ENCODE results near the gene PKNOX2. TPM values are rescaled to one million over a fixed set of nuclear protein-coding genes. Genes with fewer than 3 reads are reported as not detected.

The PKNOX2 gene
- total and polyA plus RNA-seq, 2 of the 8 experiments (the other 6 are each of a cell fraction or from before 2014, with no cell fraction given) = 2.0 TPM

GRCh38 chr11:125251214-125251545, 86.6 kb downstream of the PKNOX2 start:
- Histone ChIP-seq H3K4ac (replicated peaks; ENCODE audit: insufficient read length, low read depth, low read length) (no peak overlapping the region), H3K18ac (ENCODE audit: extremely low read depth, low read length) (no peak overlapping the region), H3K79me2 (ENCODE audit: control insufficient read depth in 1 of 2, insufficient read depth in 2 of 2, low read length in 2 of 2) (no peaks in the 10 kb centered on the region), H3K9ac (replicated peaks in 1 of 4; ENCODE audit: extremely low read depth in 1 of 4, low read depth in 3 of 4, low read length in 3 of 4) (no peak overlapping the region), H3K4me3 (ENCODE audit: extremely low read depth in 1 of 4, insufficient read depth in 2 of 4, low read depth in 3 of 4, low read length in 4 of 4) (no peak overlapping the region), H2BK20ac (ENCODE audit: low read length) (no peak overlapping the region), H4K20me1 (replicated peaks in 1 of 2; ENCODE audit: control insufficient read depth in 1 of 2, insufficient read depth in 2 of 2, low read length in 2 of 2) (no peaks in the 10 kb centered on the region), H3K27ac (ENCODE audit: low read depth, low read length) (no peak overlapping the region), H3K23ac (ENCODE audit: insufficient read length) (no peak overlapping the region), H4K8ac (ENCODE audit: extremely low read depth, insufficient read depth, low read length) (no peak overlapping the region), H3K27me3 (replicated peaks in 1 of 4; ENCODE audit: control insufficient read depth in 3 of 4, extremely low read depth in 1 of 4, insufficient read depth in 3 of 4, low read length in 3 of 4) (no peaks in the 10 kb centered on the region; a peak in 1 of 7 replicates), H4K91ac (replicated peaks; ENCODE audit: insufficient read length, low read length) (no peak overlapping the region), H3K79me1 (ENCODE audit: low read depth, low read length) (peaks cover 2% of the 10 kb centered on the region; the same call in 1 of the 2 replicates), H3K14ac (ENCODE audit: insufficient read length) (no peak overlapping the region), H3K4me1 (replicated peaks in 1 of 4; ENCODE audit: control insufficient read depth in 3 of 4, insufficient read depth in 4 of 4, low read length in 3 of 4) (peaks cover 0 to 13% (median 2%) of the 10 kb centered on the region in 4 experiments; a peak in 2 of 7 replicates), H3K36me3 (ENCODE audit: control insufficient read depth in 2 of 4, insufficient read depth in 4 of 4, low read length in 3 of 4) (no peaks in the 10 kb centered on the region; a peak in 1 of 8 replicates), H2AK5ac (ENCODE audit: low read depth, low read length) (no peak overlapping the region), H2BK12ac (ENCODE audit: low read depth, low read length) (no peak overlapping the region), H2BK15ac (ENCODE audit: low read length) (no peak overlapping the region), H3K56ac (replicated peaks; ENCODE audit: insufficient read length, low read depth, low read length) (no peak overlapping the region), H3K4me2 (ENCODE audit: insufficient read depth in 1 of 2, low read depth in 2 of 2, low read length in 2 of 2) (no peak overlapping the region), H4K5ac (ENCODE audit: insufficient read length, low read depth, low read length) (no peak overlapping the region), H3K23me2 (ENCODE audit: low read depth, low read length) (no peaks in the 10 kb centered on the region), H2BK5ac (ENCODE audit: low read depth, low read length) (no peak overlapping the region), H2AFZ (ENCODE audit: low read length) (no peak overlapping the region), H3K9me3 (ENCODE audit: insufficient read depth in 2 of 2, low read depth in 1 of 2, low read length in 1 of 2) (no peaks in the 10 kb centered on the region), H2BK120ac (replicated peaks; ENCODE audit: low read depth, low read length) (no peak overlapping the region)
- ChIA-PET POLR2A (ENCODE audit: partially characterized antibody) (interaction anchor here (1.2 to 1.9 kb wide), 2 partner anchors 11 to 95 kb away, joined by 3 to 5 read pairs; no protein-coding TSS in a partner anchor), CTCF (ENCODE audit: partially characterized antibody) (interaction anchor here (0.8 to 5.9 kb wide), 15 partner anchors 12 to 181 kb away, joined by 3 to 29 read pairs (median 3); partner anchors contain the start of gene PKNOX2)
- DNase-seq (ENCODE audit: low read depth in 1 of 2, low spot score in 2 of 2) (no peak), FAIRE-seq (no peak)
- TF ChIP-seq TEAD4 (IDR thresholded peaks at IDR 0.05; ENCODE audit: low read depth, low read length) (no peak), RFX5 (IDR thresholded peaks at IDR 0.05; ENCODE audit: borderline replicate concordance, low read depth, low read length) (no peak), TAF7 (optimal IDR thresholded peaks at IDR 0.05; ENCODE audit: borderline replicate concordance, low read depth, low read length) (no peak), YY1 (IDR thresholded peaks at IDR 0.05; ENCODE audit: low read depth, low read length) (no peak)
- 88% methylated on average over 5 of the region's 5 CpGs; no CpG with 5 or more reads in 1 of the 2 experiments for WGBS, 2 experiments (ENCODE audit: extremely low coverage in 1 of 2, insufficient coverage in 1 of 2, insufficient read length in 1 of 2, insufficient replicate concordance in 2 of 2, low coverage in 1 of 2, low lambda C conversion rate in 2 of 2, missing lambda C conversion rate in 1 of 2)

Data from H1 (cell line).